H9 (cell line): ENCODE results near the gene DHRS7C. TPM values are rescaled to one million over a fixed set of nuclear protein-coding genes. Genes with fewer than 3 reads are reported as not detected.

Experiments
- DNase-seq: peaks from one replicate; pipeline ENCODE4 v3.0.0-alpha.2; 2017
- H2AFZ ChIP-seq: one replicate; pipeline ENCODE4 v1.6.1; 2013; ENCODE audit warnings: mild to moderate bottlenecking, low read length, control low read depth, moderate library complexity
- H2AK5ac ChIP-seq: 2 replicates; pipeline ENCODE4 v1.6.1; 2013; ENCODE audit warnings: low read length, control low read depth, mixed read lengths; ENCODE audit not compliant: insufficient read length
- H2BK120ac ChIP-seq: one replicate; pipeline ENCODE4 v1.6.1; 2013; ENCODE audit warnings: low read depth, mild to moderate bottlenecking, low read length, control low read depth, inconsistent platforms; ENCODE audit not compliant: poor library complexity, severe bottlenecking
- H2BK12ac ChIP-seq: 2 replicates; pipeline ENCODE4 v1.6.1; 2013; ENCODE audit warnings: low read length, control low read depth, mixed read lengths, low read depth; ENCODE audit not compliant: insufficient read length
- H2BK15ac ChIP-seq: 2 replicates; pipeline ENCODE4 v1.6.1; 2013; ENCODE audit warnings: low read depth, low read length, control low read depth
- H2BK20ac ChIP-seq: one replicate; pipeline ENCODE4 v1.6.1; 2013; ENCODE audit warnings: low read depth, mild to moderate bottlenecking, low read length, control low read depth, inconsistent platforms; ENCODE audit not compliant: poor library complexity, severe bottlenecking
- H2BK5ac ChIP-seq: 2 replicates; pipeline ENCODE4 v1.6.1; 2013; ENCODE audit warnings: low read length, control low read depth, mixed read lengths; ENCODE audit not compliant: insufficient read length
- H3K14ac ChIP-seq: 2 replicates; pipeline ENCODE4 v1.6.1; 2013; ENCODE audit warnings: low read length, control low read depth; ENCODE audit not compliant: insufficient read depth
- H3K18ac ChIP-seq: 2 replicates; pipeline ENCODE4 v1.6.1; 2013; ENCODE audit warnings: low read depth, mild to moderate bottlenecking, mixed read lengths, low read length, control low read depth; ENCODE audit not compliant: insufficient read length
- H3K23ac ChIP-seq: 2 replicates; pipeline ENCODE4 v1.6.1; 2013; ENCODE audit warnings: low read length, control low read depth, mixed read lengths, low read depth; ENCODE audit not compliant: insufficient read length
- H3K23me2 ChIP-seq: 2 replicates; pipeline ENCODE4 v1.6.1; 2013; ENCODE audit warnings: low read depth, mild to moderate bottlenecking, mixed read lengths, low read length, control low read depth; ENCODE audit not compliant: insufficient read length, poor library complexity, severe bottlenecking
- H3K27ac ChIP-seq: 2 replicates; pipeline ENCODE4 v1.5.1; 2013; ENCODE audit warnings: low read length, control low read depth, mixed read lengths, low read depth; ENCODE audit not compliant: insufficient read length
- H3K27me3 ChIP-seq: 2 replicates; pipeline ENCODE4 v1.6.1; 2013; ENCODE audit warnings: low read length, control low read depth, inconsistent platforms; ENCODE audit not compliant: insufficient read depth
- H3K4ac ChIP-seq: 2 replicates; pipeline ENCODE4 v1.6.1; 2013; ENCODE audit warnings: low read depth, mild to moderate bottlenecking, control low read depth, inconsistent platforms, low read length, moderate library complexity
- H3K4me1 ChIP-seq: 2 replicates; pipeline ENCODE4 v1.6.1; 2013; ENCODE audit warnings: low read length, control low read depth, inconsistent platforms; ENCODE audit not compliant: insufficient read depth
- H3K4me2 ChIP-seq: 2 replicates; pipeline ENCODE4 v1.6.1; 2013; ENCODE audit warnings: low read length, control low read depth, mixed read lengths; ENCODE audit not compliant: insufficient read length, insufficient read depth
- H3K56ac ChIP-seq: 2 replicates; pipeline ENCODE4 v1.6.1; 2013; ENCODE audit warnings: low read depth, mild to moderate bottlenecking, mixed read lengths, low read length, control low read depth; ENCODE audit not compliant: insufficient read length
- H3K79me1 ChIP-seq: 2 replicates; pipeline ENCODE4 v1.6.1; 2013; ENCODE audit warnings: low read depth, mild to moderate bottlenecking, moderate library complexity, low read length, control low read depth, inconsistent platforms; ENCODE audit not compliant: insufficient read depth, poor library complexity, severe bottlenecking
- H3K79me2 ChIP-seq: 2 replicates; pipeline ENCODE4 v1.6.1; 2013; ENCODE audit warnings: low read length, control low read depth, inconsistent platforms; ENCODE audit not compliant: insufficient read depth
- H3K9ac ChIP-seq: 2 replicates; pipeline ENCODE4 v1.6.1; 2013; ENCODE audit warnings: low read length, control low read depth, mixed read lengths; ENCODE audit not compliant: insufficient read length; ENCODE audit errors: extremely low read depth
- H3K9me3 ChIP-seq: one replicate; pipeline ENCODE4 v1.6.1; 2013; ENCODE audit warnings: low read depth, low read length, inconsistent platforms; ENCODE audit not compliant: control insufficient read depth
- H3T11ph ChIP-seq: one replicate; pipeline ENCODE4 v1.6.1; 2013; ENCODE audit warnings: mild to moderate bottlenecking, low read length, control low read depth, inconsistent platforms
- H4K20me1 ChIP-seq: one replicate; pipeline ENCODE4 v1.6.1; 2013; ENCODE audit not compliant: control insufficient read depth, insufficient read length, insufficient read depth
- H4K5ac ChIP-seq: 2 replicates; pipeline ENCODE4 v1.6.1; 2013; ENCODE audit warnings: low read depth, mild to moderate bottlenecking, mixed read lengths, low read length, control low read depth; ENCODE audit not compliant: insufficient read length
- H4K8ac ChIP-seq: replicated peaks from 2 replicates; pipeline ENCODE4 v1.6.1; 2013; ENCODE audit warnings: low read length, control low read depth, mixed read lengths, low read depth; ENCODE audit not compliant: insufficient read length
- H4K91ac ChIP-seq: 2 replicates; pipeline ENCODE4 v1.6.1; 2013; ENCODE audit warnings: low read depth, mild to moderate bottlenecking, moderate library complexity, mixed read lengths, low read length, control low read depth; ENCODE audit not compliant: insufficient read length
- H3K27ac Mint-ChIP-seq, 3 experiments: 2 replicates in 2 of 3; 3 replicates in 1 of 3; pipeline ENCODE4 v1.8.0; 2020 to 2021; ENCODE audit warnings: mixed read lengths in 3 of 3, mild to moderate bottlenecking in 1 of 3, moderate library complexity in 1 of 3
- H3K27me3 Mint-ChIP-seq: 2 replicates; pipeline ENCODE4 v1.8.0; 2021; ENCODE audit warnings: low read depth, mild to moderate bottlenecking, moderate library complexity, mixed read lengths
- H3K36me3 Mint-ChIP-seq, 3 experiments: 2 replicates in 2 of 3; 3 replicates in 1 of 3; pipeline ENCODE4 v1.8.0; 2020 to 2021; ENCODE audit warnings: low read depth in 3 of 3, mixed read lengths in 3 of 3; ENCODE audit not compliant: insufficient read depth in 1 of 3
- H3K4me1 Mint-ChIP-seq, 2 experiments: 2 replicates each; pipeline ENCODE4 v1.8.0; 2020; ENCODE audit warnings: mixed read lengths in 2 of 2
- H3K4me3 Mint-ChIP-seq, 2 experiments: 2 replicates in 1 of 2; 3 replicates in 1 of 2; pipeline ENCODE4 v1.8.0; 2020 to 2021; ENCODE audit warnings: mild to moderate bottlenecking in 2 of 2, mixed read lengths in 2 of 2, moderate library complexity in 1 of 2
- H3K9me3 Mint-ChIP-seq, 2 experiments: 2 replicates in 1 of 2; 3 replicates in 1 of 2; pipeline ENCODE4 v1.8.0; 2020; ENCODE audit warnings: mild to moderate bottlenecking in 2 of 2, mixed read lengths in 2 of 2, moderate library complexity in 1 of 2
- WGBS: extraction: QIAGEN DNeasy Blood & Tissue Kit; methylation state at CpG from one replicate; pipeline ENCODE4 v1.1.7; 2013; ENCODE audit warnings: missing lambda C conversion rate, low lambda C conversion rate, mixed read lengths; ENCODE audit not compliant: insufficient read length; ENCODE audit errors: extremely low coverage; 5-methylcytosine and 5-hydroxymethylcytosine counted together
- total RNA-seq: library from RNA; stranded (reverse); gene quantifications from 2 replicates; pipeline ENCODE4 v1.2.1, GENCODE V29; 2021
- TF ChIP-seq, protein P1 (sequence below): fragments of 200-600 bp; sonication (generic); conservative IDR thresholded peaks from 3 replicates; pipeline ENCODE4 v1.8.0; 2021; ENCODE audit warnings: antibody characterized with exemption, mild to moderate bottlenecking

The DHRS7C gene
- total RNA-seq, 1 experiment from 2014 or later, result not detected

DNA sequence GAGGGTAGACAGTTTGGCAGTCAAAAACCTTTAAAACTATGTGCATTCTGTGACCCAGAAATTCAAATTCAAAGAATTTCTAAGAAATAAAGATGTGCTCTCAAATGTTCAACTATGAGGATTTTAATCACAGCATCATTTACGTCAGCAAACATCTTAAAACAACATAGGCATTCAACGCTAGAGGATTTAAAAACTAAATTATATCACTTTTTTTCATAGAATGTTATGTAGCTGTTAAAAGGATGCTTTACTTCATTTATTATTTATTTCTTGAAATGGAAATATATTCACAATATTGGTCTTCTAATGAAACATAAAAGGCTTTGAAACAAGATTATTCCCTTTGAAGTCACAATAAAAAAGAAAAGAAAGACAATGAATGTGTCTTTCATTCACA is 38.0 kb upstream of the DHRS7C start:
- no peak overlapping the region for H2BK120ac ChIP-seq
- no peak overlapping the region for H3K18ac ChIP-seq
- H2BK5ac ChIP-seq, result no peak overlapping the region
- Mint-ChIP-seq H3K27ac (no peak overlapping the region), H3K9me3 (no peaks in the 10 kb centered on the region; a peak in 1 of 5 replicates), H3K36me3 (no peaks in the 10 kb centered on the region; a peak in 1 of 7 replicates), H3K4me1 (no peaks in the 10 kb centered on the region), H3K4me3 (no peak overlapping the region), H3K27me3 (peaks cover 3% of the 10 kb centered on the region)
- H3K23me2 ChIP-seq, result no peaks in the 10 kb centered on the region
- no peak for DNase-seq
- H3K79me1 ChIP-seq, result no peaks in the 10 kb centered on the region
- no peak overlapping the region for H2AFZ ChIP-seq
- no peak overlapping the region for H3K23ac ChIP-seq
- H3K56ac ChIP-seq, result no peak overlapping the region
- no peak overlapping the region for H2BK15ac ChIP-seq
- no peak overlapping the region for H3K9ac ChIP-seq
- no peaks in the 10 kb centered on the region for H3K9me3 ChIP-seq
- no peak overlapping the region for H4K5ac ChIP-seq
- no peak overlapping the region for H3K27ac ChIP-seq
- no peak overlapping the region for H4K91ac ChIP-seq
- H2AK5ac ChIP-seq, result no peak overlapping the region
- no peaks in the 10 kb centered on the region for H4K20me1 ChIP-seq
- H3K79me2 ChIP-seq, result no peaks in the 10 kb centered on the region
- H3K14ac ChIP-seq, result no peak overlapping the region
- WGBS, result no CpG with 5 or more reads among the region's 2 CpGs
- no peak overlapping the region for H4K8ac ChIP-seq
- no peaks in the 10 kb centered on the region for H3K4me1 ChIP-seq
- TF ChIP-seq, protein P1, sequence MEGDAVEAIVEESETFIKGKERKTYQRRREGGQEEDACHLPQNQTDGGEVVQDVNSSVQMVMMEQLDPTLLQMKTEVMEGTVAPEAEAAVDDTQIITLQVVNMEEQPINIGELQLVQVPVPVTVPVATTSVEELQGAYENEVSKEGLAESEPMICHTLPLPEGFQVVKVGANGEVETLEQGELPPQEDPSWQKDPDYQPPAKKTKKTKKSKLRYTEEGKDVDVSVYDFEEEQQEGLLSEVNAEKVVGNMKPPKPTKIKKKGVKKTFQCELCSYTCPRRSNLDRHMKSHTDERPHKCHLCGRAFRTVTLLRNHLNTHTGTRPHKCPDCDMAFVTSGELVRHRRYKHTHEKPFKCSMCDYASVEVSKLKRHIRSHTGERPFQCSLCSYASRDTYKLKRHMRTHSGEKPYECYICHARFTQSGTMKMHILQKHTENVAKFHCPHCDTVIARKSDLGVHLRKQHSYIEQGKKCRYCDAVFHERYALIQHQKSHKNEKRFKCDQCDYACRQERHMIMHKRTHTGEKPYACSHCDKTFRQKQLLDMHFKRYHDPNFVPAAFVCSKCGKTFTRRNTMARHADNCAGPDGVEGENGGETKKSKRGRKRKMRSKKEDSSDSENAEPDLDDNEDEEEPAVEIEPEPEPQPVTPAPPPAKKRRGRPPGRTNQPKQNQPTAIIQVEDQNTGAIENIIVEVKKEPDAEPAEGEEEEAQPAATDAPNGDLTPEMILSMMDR, result no peak
- no peak overlapping the region for H2BK20ac ChIP-seq
- no peak overlapping the region for H2BK12ac ChIP-seq
- H3K4ac ChIP-seq, result no peak overlapping the region
- H3K27me3 ChIP-seq, result no peaks in the 10 kb centered on the region
- no peak overlapping the region for H3T11ph ChIP-seq
- no peak overlapping the region for H3K4me2 ChIP-seq
